Fibroblast of lung (primary cell): Measurements from ENCODE around the gene ADH1B. TPM values are rescaled to one million over a fixed set of nuclear protein-coding genes. Genes with fewer than 3 reads are reported as not detected.

Experiments
- DNase-seq, 2 donors: peaks; one replicate each; pipeline versions ENCODE4 v3.0.0 to v3.0.0-alpha.2; 2010; ENCODE audit warnings: low read depth in 2 of 2
- H2AFZ ChIP-seq: 2 replicates; pipeline ENCODE4 v1.5.1; 2012; ENCODE audit warnings: low read length, control low read depth, inconsistent platforms
- H3K27ac ChIP-seq: 2 replicates; pipeline ENCODE4 v1.5.1; 2011; ENCODE audit warnings: low read length, control low read depth; ENCODE audit not compliant: insufficient read depth
- H3K27me3 ChIP-seq: 2 replicates; pipeline ENCODE4 v1.5.1; 2011; ENCODE audit warnings: mild to moderate bottlenecking, low read length; ENCODE audit not compliant: control insufficient read depth, insufficient read depth
- H3K36me3 ChIP-seq: 2 replicates; pipeline ENCODE4 v1.5.1; 2011; ENCODE audit warnings: low read length; ENCODE audit not compliant: control insufficient read depth, insufficient read depth
- H3K4me1 ChIP-seq: 2 replicates; pipeline ENCODE4 v1.5.1; 2011; ENCODE audit warnings: low read length; ENCODE audit not compliant: control insufficient read depth, insufficient read depth; ENCODE audit errors: extremely low read depth
- H3K4me2 ChIP-seq: 2 replicates; pipeline ENCODE4 v1.5.1; 2011; ENCODE audit warnings: low read length, control low read depth; ENCODE audit not compliant: insufficient read depth; ENCODE audit errors: extremely low read depth
- H3K4me3 ChIP-seq, 4 experiments: fragments of 200-600 bp in 1 of 4; sonication (generic) in 1 of 4; replicated peaks in 1 of 4; 2 replicates each; pipeline ENCODE4 v1.5.1; 2011 to 2016; ENCODE audit warnings: low read length in 4 of 4, low read depth in 3 of 4, mild to moderate bottlenecking in 3 of 4, control low read depth in 2 of 4, inconsistent platforms in 1 of 4, mixed read lengths in 1 of 4; ENCODE audit not compliant: insufficient read depth in 1 of 4; ENCODE audit errors: control extremely low read depth in 1 of 4
- H3K79me2 ChIP-seq: 2 replicates; pipeline ENCODE4 v1.5.1; 2012; ENCODE audit warnings: mild to moderate bottlenecking, low read length, inconsistent platforms; ENCODE audit not compliant: control insufficient read depth, insufficient read depth
- H3K9ac ChIP-seq: 2 replicates; pipeline ENCODE4 v1.5.1; 2011; ENCODE audit warnings: mild to moderate bottlenecking, low read length, control low read depth; ENCODE audit not compliant: insufficient read depth
- H3K9me3 ChIP-seq: 2 replicates; pipeline ENCODE4 v1.5.1; 2012; ENCODE audit warnings: low read depth, low read length; ENCODE audit not compliant: control insufficient read depth, insufficient read depth
- H4K20me1 ChIP-seq: 2 replicates; pipeline ENCODE4 v1.5.1; 2011; ENCODE audit warnings: low read length; ENCODE audit not compliant: control insufficient read depth, insufficient read depth; ENCODE audit errors: extremely low read depth
- EZH2 ChIP-seq: IDR thresholded peaks from 2 replicates; pipeline ENCODE4 v1.5.1; 2012; ENCODE audit warnings: low read length, control low read depth, mild to moderate bottlenecking; ENCODE audit errors: missing control alignments
- polyA plus RNA-seq, 2 donors: library from polyadenylated mRNA; depleted of rRNA in 1 of 2; stranded (reverse) in 1 of 2; unstranded in 1 of 2; fragments of >200 nt; gene quantifications; 2 replicates each; pipeline ENCODE4 v1.2.1, GENCODE V29; 2011 to 2012; ENCODE audit warnings: missing spikeins in 1 of 2
- total RNA-seq: library from RNA; depleted of rRNA; stranded (reverse); fragments of >200 nt; gene quantifications from 2 replicates; pipeline ENCODE4 v1.2.1, GENCODE V29; 2014
- TF ChIP-seq, protein P1 (sequence below), 2 donors: IDR thresholded peaks in 1 of 2; conservative IDR thresholded peaks in 1 of 2; 1 replicate in 1 of 2; 2 replicates in 1 of 2; pipeline ENCODE4 v1.5.1; 2011 to 2012; ENCODE audit warnings: low read length in 2 of 2, control low read depth in 1 of 2, inconsistent platforms in 1 of 2, low read depth in 1 of 2, mild to moderate bottlenecking in 1 of 2

Gene ADH1B
- total and polyA plus RNA-seq, 2 donors (not counting 1 experiment from before 2014, with no cell fraction given), result 188 to 364 TPM

DNA sequence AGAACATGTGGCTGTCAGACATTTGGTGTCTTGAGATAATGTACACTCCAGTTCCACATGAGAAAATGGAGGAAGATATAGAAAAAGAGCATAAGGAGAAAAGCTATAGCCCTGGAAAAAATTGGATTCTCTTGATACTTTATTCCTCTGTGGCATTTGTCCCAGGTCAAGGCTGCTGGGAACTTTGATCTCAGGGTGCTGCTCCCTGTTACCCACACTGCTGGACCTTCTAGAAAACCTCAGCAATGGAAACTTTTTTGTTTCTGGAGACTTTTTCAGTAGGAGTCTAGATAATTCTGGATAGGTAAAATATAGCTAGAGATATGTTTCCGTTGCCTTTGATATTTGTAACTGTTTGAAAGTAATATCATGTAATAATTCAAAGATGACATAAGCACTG is 20.2 kb upstream of the ADH1B start:
- H3K27me3 ChIP-seq, result no peaks in the 10 kb centered on the region
- H3K4me2 ChIP-seq, result no peak overlapping the region
- no peaks in the 10 kb centered on the region for H3K79me2 ChIP-seq
- no peak for TF ChIP-seq EZH2
- TF ChIP-seq, protein P1, sequence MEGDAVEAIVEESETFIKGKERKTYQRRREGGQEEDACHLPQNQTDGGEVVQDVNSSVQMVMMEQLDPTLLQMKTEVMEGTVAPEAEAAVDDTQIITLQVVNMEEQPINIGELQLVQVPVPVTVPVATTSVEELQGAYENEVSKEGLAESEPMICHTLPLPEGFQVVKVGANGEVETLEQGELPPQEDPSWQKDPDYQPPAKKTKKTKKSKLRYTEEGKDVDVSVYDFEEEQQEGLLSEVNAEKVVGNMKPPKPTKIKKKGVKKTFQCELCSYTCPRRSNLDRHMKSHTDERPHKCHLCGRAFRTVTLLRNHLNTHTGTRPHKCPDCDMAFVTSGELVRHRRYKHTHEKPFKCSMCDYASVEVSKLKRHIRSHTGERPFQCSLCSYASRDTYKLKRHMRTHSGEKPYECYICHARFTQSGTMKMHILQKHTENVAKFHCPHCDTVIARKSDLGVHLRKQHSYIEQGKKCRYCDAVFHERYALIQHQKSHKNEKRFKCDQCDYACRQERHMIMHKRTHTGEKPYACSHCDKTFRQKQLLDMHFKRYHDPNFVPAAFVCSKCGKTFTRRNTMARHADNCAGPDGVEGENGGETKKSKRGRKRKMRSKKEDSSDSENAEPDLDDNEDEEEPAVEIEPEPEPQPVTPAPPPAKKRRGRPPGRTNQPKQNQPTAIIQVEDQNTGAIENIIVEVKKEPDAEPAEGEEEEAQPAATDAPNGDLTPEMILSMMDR (conservative IDR thresholded peaks at IDR 0.05 in 1 of 2, IDR thresholded peaks at IDR 0.05 in 1 of 2; ENCODE audit: low read depth in 1 of 2, low read length in 2 of 2), result no peak
- no peaks in the 10 kb centered on the region for H3K9me3 ChIP-seq
- H2AFZ ChIP-seq, result no peak overlapping the region
- no peaks in the 10 kb centered on the region for H4K20me1 ChIP-seq
- no peaks in the 10 kb centered on the region for H3K4me1 ChIP-seq
- no peak overlapping the region for H3K27ac ChIP-seq
- H3K9ac ChIP-seq, result no peak overlapping the region
- no peak overlapping the region for H3K4me3 ChIP-seq
- no peaks in the 10 kb centered on the region for H3K36me3 ChIP-seq
- no peak for DNase-seq

DNA sequence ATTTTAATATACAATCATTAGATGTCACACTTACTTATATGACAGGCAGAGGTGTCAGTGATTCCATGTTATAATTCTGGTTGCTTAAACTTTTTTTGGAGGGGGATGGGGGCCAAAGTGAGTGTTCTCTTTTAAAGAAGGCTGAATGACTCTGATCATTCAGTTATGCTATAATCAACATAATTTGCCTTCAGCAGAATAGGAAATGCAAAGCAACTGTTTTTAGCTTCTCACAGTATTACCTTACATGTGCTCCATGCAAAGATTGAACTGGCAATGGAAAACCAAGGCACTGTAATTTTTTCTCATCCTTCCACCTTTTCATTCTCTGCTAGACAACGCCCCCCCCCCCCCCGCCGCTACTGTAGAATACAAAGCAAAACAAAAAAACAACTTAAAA is 18.0 kb upstream of the ADH1B start:
- DNase-seq, result no peak
- Histone ChIP-seq H3K36me3 (no peaks in the 10 kb centered on the region), H2AFZ (no peak overlapping the region), H3K4me1 (no peaks in the 10 kb centered on the region), H3K9ac (no peak overlapping the region), H3K4me2 (no peak overlapping the region), H3K9me3 (no peaks in the 10 kb centered on the region), H3K79me2 (no peaks in the 10 kb centered on the region), H3K27me3 (no peaks in the 10 kb centered on the region), H3K27ac (no peak overlapping the region), H3K4me3 (no peak overlapping the region), H4K20me1 (no peaks in the 10 kb centered on the region)
- no peak for TF ChIP-seq EZH2
- TF ChIP-seq, protein P1 (conservative IDR thresholded peaks at IDR 0.05 in 1 of 2, IDR thresholded peaks at IDR 0.05 in 1 of 2; ENCODE audit: low read depth in 1 of 2, low read length in 2 of 2), result no peak

DNA sequence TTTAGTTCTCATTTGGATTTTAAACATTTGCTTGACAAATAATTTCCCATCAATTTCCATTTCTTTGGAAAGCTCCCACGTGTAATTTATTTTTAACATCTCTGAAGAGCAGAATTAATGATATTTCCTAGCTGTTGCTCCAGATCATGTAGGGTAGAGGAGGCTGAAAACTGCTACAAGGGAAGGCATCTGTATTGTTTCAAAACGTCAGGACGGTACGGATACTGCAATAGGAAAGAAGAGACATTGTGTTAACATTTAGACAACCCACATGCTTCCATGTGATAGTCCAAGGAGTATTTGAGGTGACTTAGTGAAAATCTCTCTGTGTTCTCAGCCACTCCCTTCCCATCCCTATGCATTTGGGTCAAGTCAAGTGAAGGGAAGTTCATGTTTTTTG is 15.4 kb upstream of the ADH1B start:
- Histone ChIP-seq H3K79me2 (no peaks in the 10 kb centered on the region), H3K9me3 (no peaks in the 10 kb centered on the region), H3K9ac (no peak overlapping the region), H3K27me3 (no peaks in the 10 kb centered on the region), H3K4me1 (no peaks in the 10 kb centered on the region), H3K4me2 (no peak overlapping the region), H3K4me3 (no peak overlapping the region), H4K20me1 (no peaks in the 10 kb centered on the region), H3K27ac (no peak overlapping the region), H2AFZ (no peak overlapping the region), H3K36me3 (no peaks in the 10 kb centered on the region)
- no peak for DNase-seq
- TF ChIP-seq EZH2, result no peak
- TF ChIP-seq, protein P1 (conservative IDR thresholded peaks at IDR 0.05 in 1 of 2, IDR thresholded peaks at IDR 0.05 in 1 of 2; ENCODE audit: low read depth in 1 of 2, low read length in 2 of 2), result no peak
